Aorta (tissue), 5 donors: ENCODE results near the gene TAT. TPM values are rescaled to one million over a fixed set of nuclear protein-coding genes. Genes with fewer than 3 reads are reported as not detected.
"Not testable (repeated sequence)": the region's sequence is repeated elsewhere in the genome, so short reads cannot be mapped to it uniquely, and the experiment has no call there.

Experiments
- ATAC-seq: fragments of 200-7000 bp; cut with Tn5 transposase; one replicate; pipeline ENCODE4 v1.9.1; 2022; ENCODE audit warnings: moderate library complexity; ENCODE audit not compliant: low FRiP score
- DNase-seq, 2 donors: peaks; one replicate each; pipeline ENCODE4 v3.0.0-alpha.2; 2020
- H3K27ac ChIP-seq, 2 donors: one replicate each; pipeline ENCODE4 v1.5.1; 2013; ENCODE audit warnings: low read length in 2 of 2, mild to moderate bottlenecking in 2 of 2, moderate library complexity in 2 of 2, control low read depth in 1 of 2, inconsistent platforms in 1 of 2, low read depth in 1 of 2
- H3K27me3 ChIP-seq, 2 donors: one replicate each; pipeline ENCODE4 v1.6.1; 2013; ENCODE audit warnings: control low read depth in 1 of 2, low read length in 1 of 2, mild to moderate bottlenecking in 1 of 2, moderate library complexity in 1 of 2; ENCODE audit not compliant: insufficient read depth in 2 of 2, control insufficient read depth in 1 of 2
- H3K36me3 ChIP-seq, 2 donors: one replicate each; pipeline ENCODE4 v1.6.1; 2013; ENCODE audit warnings: control low read depth in 1 of 2, low read length in 1 of 2, mild to moderate bottlenecking in 1 of 2; ENCODE audit not compliant: insufficient read depth in 2 of 2, control insufficient read depth in 1 of 2
- H3K4me1 ChIP-seq, 2 donors: one replicate each; pipeline ENCODE4 v1.6.1; 2013; ENCODE audit warnings: low read length in 2 of 2, control low read depth in 1 of 2, mild to moderate bottlenecking in 1 of 2, moderate library complexity in 1 of 2; ENCODE audit not compliant: insufficient read depth in 2 of 2, control insufficient read depth in 1 of 2
- H3K4me3 ChIP-seq, 2 donors: one replicate each; pipeline ENCODE4 v1.5.1; 2013; ENCODE audit warnings: low read length in 2 of 2, control low read depth in 1 of 2, mild to moderate bottlenecking in 1 of 2
- H3K9me3 ChIP-seq: one replicate; pipeline ENCODE4 v1.6.1; 2013; ENCODE audit warnings: mild to moderate bottlenecking, low read length; ENCODE audit not compliant: control insufficient read depth
- WGBS, 2 donors: extraction: QIAGEN DNeasy Blood & Tissue Kit; methylation state at CpG; one replicate each; pipeline ENCODE4 v1.1.7; 2013; 5-methylcytosine and 5-hydroxymethylcytosine counted together
- intact Hi-C, 2 donors: fragments of 100-400 bp; cut with DNase I; formaldehyde crosslinking; loops; one replicate each; pipeline versions ENCODE4 v1.14.2 to v1.15.0; 2022
- polyA plus RNA-seq, 2 donors: library from polyadenylated mRNA; stranded (reverse); fragments of 200-250 nt; gene quantifications; one replicate each; pipeline ENCODE4 v1.2.3, GENCODE V29; 2013
- total RNA-seq, 2 donors: library from RNA; stranded (reverse); fragmentation: NEBNext Ultra II Directional; extraction: Animal tissue kit (Norgen Biotek cat#: 25700); gene quantifications; one replicate each; pipeline ENCODE4 v1.2.1, GENCODE V29; 2021
- donor health status: healthy with polysubstance abuse.
- donor health status: Bipolar disorder and iron deficiency.
- donor health status: DM: no; HTN: no; CAD: no.
- donor health status: DM: no; HTN: no; CAD: no.
- donor health status: DM: yes; HTN: yes; CAD: no.

Gene TAT
- total and polyA plus RNA-seq, 4 donors: not detected

DNA sequence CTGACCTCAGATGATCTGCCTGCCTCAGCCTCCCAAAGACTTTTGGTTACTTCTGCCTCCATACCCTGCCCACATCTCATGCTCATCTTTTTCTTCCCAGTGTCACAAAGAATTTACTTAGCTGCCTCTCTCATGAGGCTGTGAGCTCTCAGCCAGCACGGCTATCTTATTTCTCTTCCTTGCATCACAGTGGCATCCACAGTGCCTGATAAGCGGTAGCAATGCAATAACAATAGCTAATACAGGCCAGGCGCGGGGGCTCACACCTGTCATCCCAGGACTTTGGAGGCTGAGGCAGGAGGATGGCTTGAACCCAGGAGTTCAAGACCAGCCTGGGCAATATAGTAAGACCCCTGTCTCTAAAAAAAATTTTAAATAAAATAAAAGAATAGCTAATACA lies 33.6 kb upstream of the TAT start:
- WGBS, 2 donors: 76 to 77% methylated on average over 4 of the region's 4 CpGs
- H3K36me3 ChIP-seq: no peaks in the 10 kb centered on the region
- H3K4me1 ChIP-seq: no peaks in the 10 kb centered on the region
- intact Hi-C loops: no loop called here
- H3K27me3 ChIP-seq: no peaks in the 10 kb centered on the region
- no peak overlapping the region for H3K27ac ChIP-seq
- ATAC-seq (no peak), DNase-seq (no peak)
- H3K9me3 ChIP-seq: no peaks in the 10 kb centered on the region
- H3K4me3 ChIP-seq: no peak overlapping the region

DNA sequence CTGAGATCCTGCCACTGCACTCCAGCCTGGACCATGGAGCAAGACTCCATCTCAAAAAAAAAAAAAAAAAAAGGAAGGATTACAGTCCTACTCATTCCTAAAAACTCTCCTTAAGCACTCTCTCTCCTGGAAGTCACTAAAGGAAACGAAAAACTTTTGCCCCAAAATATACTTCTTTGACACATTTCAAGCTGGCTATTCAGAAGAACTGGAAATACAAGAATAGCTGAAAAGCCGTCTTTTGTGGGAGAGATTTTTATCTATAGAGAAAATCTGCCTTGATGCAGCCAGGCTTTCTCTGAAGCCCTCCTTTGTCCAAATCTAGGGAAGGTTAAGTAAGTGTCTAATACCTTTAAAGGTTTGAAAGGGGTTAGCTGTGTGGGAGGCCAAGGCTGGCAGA lies 32.2 kb upstream of the TAT start:
- H3K36me3 ChIP-seq: no peaks in the 10 kb centered on the region
- intact Hi-C loops: no loop called here
- H3K9me3 ChIP-seq: no peaks in the 10 kb centered on the region
- H3K27ac ChIP-seq: no peak overlapping the region
- no peaks in the 10 kb centered on the region for H3K27me3 ChIP-seq
- DNase-seq (no peak), ATAC-seq (no peak)
- H3K4me3 ChIP-seq: no peak overlapping the region
- WGBS, 2 donors: 38% methylated on average over 2 of the region's 2 CpGs
- H3K4me1 ChIP-seq: no peaks in the 10 kb centered on the region

DNA sequence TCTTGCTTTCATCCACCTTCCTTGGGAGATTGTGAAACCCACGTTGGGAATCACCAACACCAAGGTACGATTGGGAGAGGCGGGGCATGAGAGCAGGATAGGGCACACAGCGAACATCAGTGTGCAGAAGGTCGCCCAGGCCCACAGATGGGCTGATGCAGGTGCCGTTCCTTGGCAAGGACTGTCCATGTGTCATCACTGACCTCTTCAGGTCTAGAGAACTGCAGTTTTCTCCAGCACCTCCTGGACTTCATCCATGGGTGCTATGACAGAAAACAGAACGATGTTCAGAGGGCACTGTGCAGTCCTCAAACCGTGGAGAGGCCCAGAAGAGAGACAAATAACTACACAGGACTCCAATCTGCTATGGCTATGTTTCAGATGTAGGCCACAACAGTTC lies 23.9 kb upstream of the TAT start:
- no peaks in the 10 kb centered on the region for H3K27me3 ChIP-seq
- H3K27ac ChIP-seq: no peak overlapping the region
- DNase-seq (no peak), ATAC-seq (no peak)
- H3K9me3 ChIP-seq: peaks cover 2% of the 10 kb centered on the region
- H3K4me1 ChIP-seq: no peaks in the 10 kb centered on the region
- intact Hi-C loops: no loop called here
- no peak overlapping the region for H3K4me3 ChIP-seq
- 79 to 80% methylated on average over 8 of the region's 8 CpGs for WGBS, 2 donors
- H3K36me3 ChIP-seq: no peaks in the 10 kb centered on the region

DNA sequence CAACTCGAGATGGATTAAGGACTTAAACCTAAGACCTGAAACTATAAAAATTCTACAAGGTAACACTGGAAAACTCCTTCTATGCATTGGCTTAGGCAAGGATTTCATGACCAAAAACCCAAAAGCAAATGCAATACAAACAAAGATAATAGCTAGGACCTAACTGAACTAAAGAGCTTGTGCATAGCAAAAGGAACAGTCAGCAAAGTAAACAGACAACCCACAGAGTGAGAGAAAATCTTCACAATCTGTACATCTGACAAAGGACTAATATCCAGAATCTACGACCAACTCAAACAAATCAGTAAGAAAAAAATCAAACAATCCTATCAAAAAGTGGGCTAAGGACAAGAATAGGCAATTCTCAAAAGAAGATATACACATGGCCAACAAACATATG lies 21.5 kb upstream of the TAT start:
- H3K36me3 ChIP-seq, intact Hi-C loops, H3K4me3 ChIP-seq, H3K9me3 ChIP-seq, H3K4me1 ChIP-seq, H3K27me3 ChIP-seq, ATAC-seq, DNase-seq, H3K27ac ChIP-seq: not testable (repeated sequence)
- WGBS, 2 donors: 58 to 67% methylated on average over 2 of the region's 2 CpGs

- DNase-seq, H3K36me3 ChIP-seq, H3K4me3 ChIP-seq, H3K4me1 ChIP-seq, ATAC-seq, H3K27ac ChIP-seq, intact Hi-C loops, H3K27me3 ChIP-seq, H3K9me3 ChIP-seq: not testable (repeated sequence)
- 82 to 93% methylated on average over 6 to 7 of the region's 7 CpGs for WGBS, 2 donors
Observed at GRCh38 chr16:71595340-71595826, 18.5 kb upstream of the TAT start.

DNA sequence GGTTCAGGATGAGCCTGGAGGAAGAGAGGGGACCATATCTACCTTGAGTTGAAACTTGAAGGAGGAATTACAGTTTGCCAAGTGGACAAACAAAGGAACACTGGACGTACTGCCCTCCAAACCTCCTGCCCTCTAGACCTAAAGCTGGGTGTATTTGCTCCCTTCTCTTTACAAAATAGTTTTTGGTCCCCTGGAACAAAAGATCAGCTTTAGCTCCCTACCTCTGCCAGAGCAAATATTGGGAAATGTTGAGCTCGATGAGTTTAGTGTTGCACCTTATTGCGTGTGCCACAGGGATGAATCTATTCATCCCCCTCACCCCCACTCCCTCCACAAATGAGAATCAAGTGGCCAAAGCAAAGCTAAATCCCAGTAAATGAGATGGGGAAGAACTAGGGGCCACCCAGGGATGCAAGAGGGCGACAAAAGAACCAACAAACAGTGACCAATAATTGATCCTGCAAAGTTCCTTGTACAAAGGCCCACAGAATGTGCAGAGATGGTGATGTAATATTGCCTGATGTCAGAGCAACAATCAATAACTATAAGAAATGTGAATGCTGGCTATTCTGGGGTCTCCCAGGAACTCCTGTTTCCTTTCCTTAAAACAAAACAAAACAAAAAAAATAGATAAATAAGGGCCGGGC lies 17.2 kb upstream of the TAT start:
- WGBS, 2 donors: 78 to 85% methylated on average over 5 of the region's 5 CpGs
- Histone ChIP-seq H3K27me3 (no peaks in the 10 kb centered on the region), H3K4me1 (no peaks in the 10 kb centered on the region), H3K9me3 (no peaks in the 10 kb centered on the region), H3K27ac (no peak overlapping the region), H3K36me3 (no peaks in the 10 kb centered on the region), H3K4me3 (no peak overlapping the region)
- intact Hi-C loops: no loop called here
- ATAC-seq: no peak
- no peak for DNase-seq

- Histone ChIP-seq H3K27ac (no peak overlapping the region), H3K4me1 (no peaks in the 10 kb centered on the region), H3K36me3 (no peaks in the 10 kb centered on the region), H3K27me3 (no peaks in the 10 kb centered on the region), H3K4me3 (no peak overlapping the region), H3K9me3 (no peaks in the 10 kb centered on the region)
- WGBS, 2 donors: 70 to 78% methylated on average over 3 of the region's 3 CpGs
- no peak for ATAC-seq
- intact Hi-C loops: no loop called here
- DNase-seq: no peak
Observed at GRCh38 chr16:71593048-71593999, 16.4 kb upstream of the TAT start.

- DNase-seq (no peak), ATAC-seq (no peak)
- 76 to 93% methylated on average over 2 to 3 of the region's 3 CpGs for WGBS, 2 donors
- Histone ChIP-seq H3K4me1 (no peaks in the 10 kb centered on the region), H3K4me3 (no peak overlapping the region), H3K27me3 (no peaks in the 10 kb centered on the region), H3K27ac (no peak overlapping the region), H3K9me3 (no peaks in the 10 kb centered on the region), H3K36me3 (no peaks in the 10 kb centered on the region)
- intact Hi-C loops: no loop called here
Observed at GRCh38 chr16:71591917-71592316, 15.0 kb upstream of the TAT start.

DNA sequence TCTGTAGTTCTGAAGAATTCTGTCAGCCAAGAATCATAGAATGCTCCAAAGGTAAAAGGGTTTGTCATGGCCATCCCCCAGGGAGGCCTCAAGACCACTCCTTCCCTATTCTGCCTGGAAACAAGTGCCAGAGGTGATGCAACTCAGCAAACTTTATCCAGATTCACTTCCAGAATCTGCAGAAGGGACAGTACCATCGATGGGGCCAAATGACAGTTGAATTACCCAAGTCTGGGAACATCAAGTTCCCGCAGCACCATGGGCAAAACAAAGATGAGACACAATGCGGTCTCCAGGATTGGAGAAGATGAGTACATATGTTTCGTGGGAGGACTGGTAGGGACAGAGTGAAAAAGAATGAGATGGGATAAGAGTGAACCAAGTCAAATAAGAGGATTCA lies 13.7 kb upstream of the TAT start:
- no peak overlapping the region for H3K4me3 ChIP-seq
- no peaks in the 10 kb centered on the region for H3K9me3 ChIP-seq
- DNase-seq: no peak
- intact Hi-C loops: no loop called here
- no peak overlapping the region for H3K27ac ChIP-seq
- no peaks in the 10 kb centered on the region for H3K27me3 ChIP-seq
- WGBS, 2 donors: 80 to 81% methylated on average over 4 of the region's 4 CpGs
- no peaks in the 10 kb centered on the region for H3K36me3 ChIP-seq
- ATAC-seq: no peak
- no peaks in the 10 kb centered on the region for H3K4me1 ChIP-seq
